NCI-H748 treated with DMSO at 0.1 percent for 48 hours (cell line): Measurements from ENCODE around the gene CX3CL1.
"Not testable (repeated sequence)": the region's sequence is repeated elsewhere in the genome, so short reads cannot be mapped to it uniquely, and the experiment has no call there.

Source experiments
- DNase-seq: peaks from one replicate; lab custom pipeline; 2025; lab: John Stamatoyannopoulos, UW

CX3CL1 gene

GRCh38 chr16:57382535-57383275, 10.4 kb downstream of the CX3CL1 start:
- no peak for DNase-seq

- no peak for DNase-seq
Measured at GRCh38 chr16:57383276-57384247, 11.3 kb downstream of the CX3CL1 start.

- DNase-seq, result no peak
Measured at GRCh38 chr16:57384248-57385070, 12.2 kb downstream of the CX3CL1 start.

- no peak for DNase-seq
Measured at GRCh38 chr16:57385083-57385482, 12.8 kb downstream of the CX3CL1 start.

- no peak for DNase-seq
Measured at GRCh38 chr16:57386381-57386951, 14.2 kb downstream of the CX3CL1 start.

- DNase-seq, result no peak
Measured at GRCh38 chr16:57387598-57388354, 15.5 kb downstream of the CX3CL1 start.

GRCh38 chr16:57388359-57389086, 16.2 kb downstream of the CX3CL1 start:
- DNase-seq, result no peak

GRCh38 chr16:57389087-57389468, 16.8 kb downstream of the CX3CL1 start:
- no peak for DNase-seq

- DNase-seq, result no peak
Measured at GRCh38 chr16:57390636-57391295, 18.5 kb downstream of the CX3CL1 start.

GRCh38 chr16:57391300-57391699, 19.0 kb downstream of the CX3CL1 start:
- DNase-seq, result no peak

GRCh38 chr16:57391708-57392107, 19.4 kb downstream of the CX3CL1 start:
- no peak for DNase-seq

GRCh38 chr16:57392694-57393093, 20.4 kb downstream of the CX3CL1 start:
- no peak for DNase-seq

- no peak for DNase-seq
Measured at GRCh38 chr16:57394444-57394843, 22.2 kb downstream of the CX3CL1 start.

- no peak for DNase-seq
Measured at GRCh38 chr16:57395026-57395425, 22.7 kb downstream of the CX3CL1 start.

GRCh38 chr16:57396786-57397185, 24.5 kb downstream of the CX3CL1 start:
- DNase-seq, result no peak

GRCh38 chr16:57397493-57397892, 25.2 kb downstream of the CX3CL1 start:
- DNase-seq, result not testable (repeated sequence)

- DNase-seq, result no peak
Measured at GRCh38 chr16:57401943-57402640, 29.8 kb downstream of the CX3CL1 start.

GRCh38 chr16:57403965-57404817, 31.9 kb downstream of the CX3CL1 start, which contains the start of gene CCL17:
TSS of gene CCL17 (plus strand) at chr16:57404767. CDS start at chr16:57413933, 9,166 bp downstream.
- DNase-seq, result no peak
